Loucy (cell line): ENCODE measurements around the gene KCNK1.

ENCODE experiments used
- EZH2phosphoT487 ChIP-seq: fragments of 200-600 bp; IDR thresholded peaks from 2 replicates; pipeline ENCODE4 v1.6.1; 2018; ENCODE audit warnings: antibody characterized with exemption, mild to moderate bottlenecking, moderate library complexity, borderline replicate concordance
- TF ChIP-seq, protein P1 (sequence below): fragments of 200-600 bp; sonication (generic); conservative IDR thresholded peaks from 2 replicates; pipeline ENCODE4 v1.5.1; 2014; ENCODE audit warnings: mild to moderate bottlenecking, antibody characterized with exemption, low read length

DNA sequence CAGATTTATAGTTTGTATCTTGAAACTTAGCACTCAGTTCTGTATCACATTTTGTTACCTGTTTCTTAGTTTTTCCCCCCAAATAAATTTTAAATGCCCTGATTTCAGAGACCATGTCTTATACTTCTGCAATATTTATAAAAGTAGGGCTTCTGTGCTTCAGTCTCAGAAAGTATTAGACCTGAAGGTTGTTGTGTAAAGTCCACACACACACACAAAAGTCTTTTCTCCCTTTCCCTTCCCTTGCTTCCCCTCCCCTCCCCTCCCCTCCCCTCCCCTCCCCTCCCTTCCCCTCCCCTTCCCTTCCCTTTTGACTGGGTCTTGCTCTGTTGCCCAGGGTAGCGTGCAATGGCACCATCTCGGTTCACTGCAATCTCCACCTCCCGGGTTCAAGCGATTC, 41.0 kb upstream of the KCNK1 start:
- TF ChIP-seq, protein P1, sequence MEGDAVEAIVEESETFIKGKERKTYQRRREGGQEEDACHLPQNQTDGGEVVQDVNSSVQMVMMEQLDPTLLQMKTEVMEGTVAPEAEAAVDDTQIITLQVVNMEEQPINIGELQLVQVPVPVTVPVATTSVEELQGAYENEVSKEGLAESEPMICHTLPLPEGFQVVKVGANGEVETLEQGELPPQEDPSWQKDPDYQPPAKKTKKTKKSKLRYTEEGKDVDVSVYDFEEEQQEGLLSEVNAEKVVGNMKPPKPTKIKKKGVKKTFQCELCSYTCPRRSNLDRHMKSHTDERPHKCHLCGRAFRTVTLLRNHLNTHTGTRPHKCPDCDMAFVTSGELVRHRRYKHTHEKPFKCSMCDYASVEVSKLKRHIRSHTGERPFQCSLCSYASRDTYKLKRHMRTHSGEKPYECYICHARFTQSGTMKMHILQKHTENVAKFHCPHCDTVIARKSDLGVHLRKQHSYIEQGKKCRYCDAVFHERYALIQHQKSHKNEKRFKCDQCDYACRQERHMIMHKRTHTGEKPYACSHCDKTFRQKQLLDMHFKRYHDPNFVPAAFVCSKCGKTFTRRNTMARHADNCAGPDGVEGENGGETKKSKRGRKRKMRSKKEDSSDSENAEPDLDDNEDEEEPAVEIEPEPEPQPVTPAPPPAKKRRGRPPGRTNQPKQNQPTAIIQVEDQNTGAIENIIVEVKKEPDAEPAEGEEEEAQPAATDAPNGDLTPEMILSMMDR, result no peak
- TF ChIP-seq EZH2phosphoT487, result no peak
